ENCODE results near the gene MLLT6. TPM values are rescaled to one million over a fixed set of nuclear protein-coding genes. Genes with fewer than 3 reads are reported as not detected.
A peak's percentile ranks its signal among the peaks of the same experiment; 100 is the strongest.

Gene MLLT6
- total and polyA plus RNA-seq, 2 of the 13 experiments (the other 11 are each of a cell fraction or from before 2014, with no cell fraction given): 50.7 to 69.5 TPM

DNA sequence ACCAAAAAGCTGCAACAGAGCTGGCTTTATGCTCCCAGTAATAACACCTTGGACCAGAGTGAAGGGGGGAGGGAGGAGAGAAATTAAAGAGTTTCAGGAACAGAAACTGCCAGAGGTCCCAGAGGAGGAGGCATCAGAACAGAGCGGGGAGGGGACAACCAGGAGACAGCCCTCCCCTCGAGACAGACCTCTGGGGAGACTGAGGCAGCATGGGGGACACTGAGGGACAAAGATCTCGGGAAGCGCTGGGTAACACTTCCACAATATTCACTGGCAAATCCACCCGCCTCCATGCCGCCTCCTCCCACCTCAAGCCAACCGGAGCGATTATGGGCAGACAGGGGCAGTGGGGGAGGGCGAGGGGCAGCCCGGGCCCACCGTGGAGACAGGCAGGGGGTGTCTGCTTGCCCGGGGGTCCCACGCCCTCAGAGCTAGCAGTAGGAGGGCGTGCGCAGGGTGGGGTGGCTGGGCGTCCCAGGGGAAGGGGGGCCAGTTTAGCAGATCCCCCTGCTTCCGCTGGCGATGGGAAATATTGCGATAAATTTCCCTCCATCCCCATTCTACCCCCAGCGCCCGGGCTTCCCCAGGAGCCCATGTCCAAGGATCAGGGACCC, 41.9 kb downstream of the MLLT6 start (continued):
- peak; percentile 32; the same call in 1 of the 2 replicates for TF ChIP-seq SALL2 (CRISPR knock-in tag; IDR thresholded peaks at IDR 0.05)
- TF ChIP-seq MEIS2 (CRISPR knock-in tag; IDR thresholded peaks at IDR 0.05): 0 out of 2 replicates have a peak, but pooled peaks have one; percentile 11
- TF ChIP-seq, protein P1, sequence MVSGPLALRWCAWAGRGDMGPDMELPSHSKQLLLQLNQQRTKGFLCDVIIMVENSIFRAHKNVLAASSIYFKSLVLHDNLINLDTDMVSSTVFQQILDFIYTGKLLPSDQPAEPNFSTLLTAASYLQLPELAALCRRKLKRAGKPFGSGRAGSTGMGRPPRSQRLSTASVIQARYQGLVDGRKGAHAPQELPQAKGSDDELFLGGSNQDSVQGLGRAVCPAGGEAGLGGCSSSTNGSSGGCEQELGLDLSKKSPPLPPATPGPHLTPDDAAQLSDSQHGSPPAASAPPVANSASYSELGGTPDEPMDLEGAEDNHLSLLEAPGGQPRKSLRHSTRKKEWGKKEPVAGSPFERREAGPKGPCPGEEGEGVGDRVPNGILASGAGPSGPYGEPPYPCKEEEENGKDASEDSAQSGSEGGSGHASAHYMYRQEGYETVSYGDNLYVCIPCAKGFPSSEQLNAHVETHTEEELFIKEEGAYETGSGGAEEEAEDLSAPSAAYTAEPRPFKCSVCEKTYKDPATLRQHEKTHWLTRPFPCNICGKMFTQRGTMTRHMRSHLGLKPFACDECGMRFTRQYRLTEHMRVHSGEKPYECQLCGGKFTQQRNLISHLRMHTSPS (CRISPR knock-in tag; IDR thresholded peaks at IDR 0.05; ENCODE audit: low read depth): no peak
- peak; percentile 14; the same call in 1 of the 2 replicates for TF ChIP-seq ZNF232 (CRISPR knock-in tag; IDR thresholded peaks at IDR 0.05; ENCODE audit: borderline replicate concordance)
- TF ChIP-seq, protein P2, sequence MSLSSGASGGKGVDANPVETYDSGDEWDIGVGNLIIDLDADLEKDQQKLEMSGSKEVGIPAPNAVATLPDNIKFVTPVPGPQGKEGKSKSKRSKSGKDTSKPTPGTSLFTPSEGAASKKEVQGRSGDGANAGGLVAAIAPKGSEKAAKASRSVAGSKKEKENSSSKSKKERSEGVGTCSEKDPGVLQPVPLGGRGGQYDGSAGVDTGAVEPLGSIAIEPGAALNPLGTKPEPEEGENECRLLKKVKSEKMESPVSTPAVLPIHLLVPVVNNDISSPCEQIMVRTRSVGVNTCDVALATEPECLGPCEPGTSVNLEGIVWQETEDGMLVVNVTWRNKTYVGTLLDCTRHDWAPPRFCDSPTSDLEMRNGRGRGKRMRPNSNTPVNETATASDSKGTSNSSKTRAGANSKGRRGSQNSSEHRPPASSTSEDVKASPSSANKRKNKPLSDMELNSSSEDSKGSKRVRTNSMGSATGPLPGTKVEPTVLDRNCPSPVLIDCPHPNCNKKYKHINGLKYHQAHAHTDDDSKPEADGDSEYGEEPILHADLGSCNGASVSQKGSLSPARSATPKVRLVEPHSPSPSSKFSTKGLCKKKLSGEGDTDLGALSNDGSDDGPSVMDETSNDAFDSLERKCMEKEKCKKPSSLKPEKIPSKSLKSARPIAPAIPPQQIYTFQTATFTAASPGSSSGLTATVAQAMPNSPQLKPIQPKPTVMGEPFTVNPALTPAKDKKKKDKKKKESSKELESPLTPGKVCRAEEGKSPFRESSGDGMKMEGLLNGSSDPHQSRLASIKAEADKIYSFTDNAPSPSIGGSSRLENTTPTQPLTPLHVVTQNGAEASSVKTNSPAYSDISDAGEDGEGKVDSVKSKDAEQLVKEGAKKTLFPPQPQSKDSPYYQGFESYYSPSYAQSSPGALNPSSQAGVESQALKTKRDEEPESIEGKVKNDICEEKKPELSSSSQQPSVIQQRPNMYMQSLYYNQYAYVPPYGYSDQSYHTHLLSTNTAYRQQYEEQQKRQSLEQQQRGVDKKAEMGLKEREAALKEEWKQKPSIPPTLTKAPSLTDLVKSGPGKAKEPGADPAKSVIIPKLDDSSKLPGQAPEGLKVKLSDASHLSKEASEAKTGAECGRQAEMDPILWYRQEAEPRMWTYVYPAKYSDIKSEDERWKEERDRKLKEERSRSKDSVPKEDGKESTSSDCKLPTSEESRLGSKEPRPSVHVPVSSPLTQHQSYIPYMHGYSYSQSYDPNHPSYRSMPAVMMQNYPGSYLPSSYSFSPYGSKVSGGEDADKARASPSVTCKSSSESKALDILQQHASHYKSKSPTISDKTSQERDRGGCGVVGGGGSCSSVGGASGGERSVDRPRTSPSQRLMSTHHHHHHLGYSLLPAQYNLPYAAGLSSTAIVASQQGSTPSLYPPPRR (CRISPR knock-in tag; IDR thresholded peaks at IDR 0.05; ENCODE audit: borderline replicate concordance): no peak
- TF ChIP-seq ZNF766 (CRISPR knock-in tag; IDR thresholded peaks at IDR 0.05; ENCODE audit: borderline replicate concordance): 0 out of 2 replicates have a peak, but pooled peaks have one; percentile 10
- TF ChIP-seq, protein P3, sequence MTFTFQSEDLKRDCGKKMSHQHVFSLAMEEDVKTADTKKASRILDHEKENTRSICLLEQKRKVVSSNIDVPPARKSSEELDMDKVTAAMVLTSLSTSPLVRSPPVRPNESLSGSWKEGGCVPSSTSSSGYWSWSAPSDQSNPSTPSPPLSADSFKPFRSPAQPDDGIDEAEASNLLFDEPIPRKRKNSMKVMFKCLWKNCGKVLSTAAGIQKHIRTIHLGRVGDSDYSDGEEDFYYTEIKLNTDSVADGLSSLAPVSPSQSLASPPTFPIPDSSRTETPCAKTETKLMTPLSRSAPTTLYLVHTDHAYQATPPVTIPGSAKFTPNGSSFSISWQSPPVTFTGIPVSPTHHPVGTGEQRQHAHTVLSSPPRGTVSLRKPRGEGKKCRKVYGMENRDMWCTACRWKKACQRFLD (CRISPR knock-in tag; IDR thresholded peaks at IDR 0.05; ENCODE audit: borderline replicate concordance): 0 out of 2 replicates have a peak, but pooled peaks have one; percentile 16
- peak; percentile 51; the same call in 1 of the 2 replicates for TF ChIP-seq ZNF543 (CRISPR knock-in tag; IDR thresholded peaks at IDR 0.05)
- TF ChIP-seq ZNF572 (CRISPR knock-in tag; IDR thresholded peaks at IDR 0.05): 0 out of 2 replicates have a peak, but pooled peaks have one; percentile 3
- TF ChIP-seq ZNF569 (CRISPR knock-in tag; IDR thresholded peaks at IDR 0.05; ENCODE audit: borderline replicate concordance): 0 out of 2 replicates have a peak, but pooled peaks have one; percentile 53
- TF ChIP-seq ZNF34 (CRISPR knock-in tag; IDR thresholded peaks at IDR 0.05; ENCODE audit: borderline replicate concordance): no peak
- 0 out of 2 replicates have a peak, but pooled peaks have one; percentile 7 for TF ChIP-seq PHF8 (CRISPR knock-in tag; IDR thresholded peaks at IDR 0.05)
- TF ChIP-seq, protein P4, sequence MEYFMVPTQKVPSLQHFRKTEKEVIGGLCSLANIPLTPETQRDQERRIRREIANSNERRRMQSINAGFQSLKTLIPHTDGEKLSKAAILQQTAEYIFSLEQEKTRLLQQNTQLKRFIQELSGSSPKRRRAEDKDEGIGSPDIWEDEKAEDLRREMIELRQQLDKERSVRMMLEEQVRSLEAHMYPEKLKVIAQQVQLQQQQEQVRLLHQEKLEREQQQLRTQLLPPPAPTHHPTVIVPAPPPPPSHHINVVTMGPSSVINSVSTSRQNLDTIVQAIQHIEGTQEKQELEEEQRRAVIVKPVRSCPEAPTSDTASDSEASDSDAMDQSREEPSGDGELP (IDR thresholded peaks at IDR 0.05; ENCODE audit: borderline replicate concordance, low read depth): no peak
- 0 out of 2 replicates have a peak, but pooled peaks have one; percentile 24 for TF ChIP-seq NRL (CRISPR knock-in tag; IDR thresholded peaks at IDR 0.05; ENCODE audit: borderline replicate concordance)
- no peak for TF ChIP-seq MAFF (IDR thresholded peaks at IDR 0.05; ENCODE audit: low read depth, low read length)
- TF ChIP-seq PCBP2 (optimal IDR thresholded peaks at IDR 0.05; ENCODE audit: low read depth, low read length, poor library complexity, severe bottlenecking): peak; percentile 15
- 0 out of 2 replicates have a peak, but pooled peaks have one; percentile 6 for TF ChIP-seq YEATS4 (CRISPR knock-in tag; IDR thresholded peaks at IDR 0.05; ENCODE audit: borderline replicate concordance)
- no peak; the same call in 1 of the 2 replicates for TF ChIP-seq KDM2A (CRISPR knock-in tag; IDR thresholded peaks at IDR 0.05; ENCODE audit: borderline replicate concordance, low read depth)
- no peak for TF ChIP-seq CENPT (CRISPR knock-in tag; IDR thresholded peaks at IDR 0.05; ENCODE audit: low read depth)
- no peak for TF ChIP-seq ZFX (CRISPR knock-in tag; IDR thresholded peaks at IDR 0.05; ENCODE audit: low read depth)

Measured in HepG2 (cell line).